NCI-H446 (cell line): ENCODE data around the gene MYH4.

ENCODE experiments used
- DNase-seq, 2 experiments: peaks; one replicate each; lab custom pipeline; 2025; lab: John Stamatoyannopoulos, UW

The MYH4 gene

DNA sequence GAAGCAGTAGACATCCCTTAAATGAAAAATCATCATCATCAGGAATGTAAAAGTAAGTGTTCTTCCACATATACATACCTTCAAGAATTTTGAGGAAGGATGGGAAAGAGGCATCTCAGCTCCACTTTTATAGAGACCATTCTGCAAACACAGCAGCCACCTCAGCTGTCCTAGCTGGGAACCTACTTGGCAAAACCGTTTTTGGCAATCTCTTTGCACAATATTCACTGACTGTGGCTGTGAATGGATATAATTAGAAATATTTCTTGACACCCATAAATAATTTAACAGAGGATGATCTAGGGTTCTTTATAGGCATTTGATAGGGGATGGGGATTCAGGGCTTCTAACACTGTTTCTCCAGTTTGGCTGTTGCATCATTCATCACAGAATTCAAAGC, at the start of gene MYH4:
Gene MYH4 (minus strand): TSS at position 101 of the 400 bp plus-strand sequence. CDS start 2,814 bp downstream, outside the sequence.
- no peak for DNase-seq

DNA sequence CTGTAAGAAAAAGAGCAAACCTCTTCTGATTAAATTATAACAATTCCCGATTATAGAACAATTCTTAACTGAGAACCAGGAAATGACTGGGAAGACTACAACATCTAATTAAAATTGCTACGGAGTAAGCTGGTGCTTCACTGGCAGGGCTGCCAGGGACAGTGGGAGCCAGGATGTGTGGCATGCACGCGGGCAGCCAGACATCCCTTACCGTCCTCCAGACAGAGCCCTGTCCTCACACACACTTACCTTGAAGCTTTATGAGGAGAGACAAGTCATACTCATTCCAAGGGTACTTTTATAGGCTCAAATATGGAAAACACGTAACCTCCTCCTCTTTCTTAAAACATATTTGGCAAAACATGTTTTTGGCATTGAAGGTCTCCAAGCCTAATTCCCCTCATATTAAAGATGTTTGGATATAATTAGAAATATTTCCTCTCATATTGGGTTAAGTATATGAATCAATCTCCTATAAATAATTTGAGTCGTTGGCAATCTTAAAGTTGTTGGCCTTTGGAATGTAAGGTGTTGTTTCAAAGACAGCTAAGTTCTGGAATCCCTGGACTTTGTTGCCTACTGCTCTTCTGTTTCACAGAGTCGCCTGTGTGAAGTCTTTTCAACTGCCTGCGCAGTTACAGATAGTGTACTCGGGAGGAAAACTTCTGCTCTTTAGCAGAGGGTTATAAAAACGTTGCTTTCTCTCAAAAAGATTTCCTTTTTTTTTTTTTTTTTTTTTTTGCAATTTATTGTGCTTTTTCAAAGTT, 49.1 kb upstream of the MYH4 start, which contains the start of gene MYH1:
Gene MYH1 (minus strand): TSS at position 272 of the 767 bp plus-strand sequence. CDS start 1,900 bp downstream, outside the sequence.
- DNase-seq: no peak

DNA sequence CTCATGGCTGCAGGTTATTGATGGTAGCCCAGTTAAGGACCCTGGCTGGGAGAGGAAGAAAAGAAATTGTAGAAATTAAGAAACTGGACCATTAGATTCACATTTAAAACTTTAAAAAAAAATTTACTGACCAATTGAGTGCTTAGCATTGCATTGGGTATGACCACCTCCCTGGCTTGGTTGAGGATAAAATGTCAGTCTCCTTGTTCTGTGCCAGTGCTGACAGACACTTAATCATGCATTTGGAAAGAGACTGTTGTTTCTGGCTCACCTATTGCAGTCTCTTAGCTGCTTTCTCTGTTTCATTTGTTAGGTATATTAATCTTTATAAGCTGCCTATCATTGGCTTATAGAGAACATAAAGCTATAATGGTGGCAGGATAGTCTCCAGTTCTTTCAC, 47.3 kb upstream of the MYH4 start:
- no peak for DNase-seq

DNA sequence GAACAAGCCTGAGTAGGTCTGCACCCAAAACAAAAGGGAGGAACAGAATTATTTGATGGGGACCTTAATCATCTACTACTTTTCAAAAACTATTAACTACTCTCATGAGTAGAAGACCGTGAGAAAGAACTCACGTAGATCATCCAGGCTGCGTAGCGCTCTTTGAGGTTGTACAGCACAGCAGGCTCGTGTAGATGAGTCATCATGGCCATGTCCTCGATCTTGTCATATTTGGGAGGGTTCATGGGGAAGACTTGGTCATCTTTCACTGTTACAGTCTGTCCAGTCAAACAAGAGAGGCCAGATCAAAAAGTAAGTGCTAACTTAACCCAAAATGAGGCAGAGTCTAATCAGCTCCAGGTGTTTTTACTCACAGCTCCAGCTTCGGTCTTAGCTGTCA, 46.7 kb upstream of the MYH4 start:
- DNase-seq: no peak

DNA sequence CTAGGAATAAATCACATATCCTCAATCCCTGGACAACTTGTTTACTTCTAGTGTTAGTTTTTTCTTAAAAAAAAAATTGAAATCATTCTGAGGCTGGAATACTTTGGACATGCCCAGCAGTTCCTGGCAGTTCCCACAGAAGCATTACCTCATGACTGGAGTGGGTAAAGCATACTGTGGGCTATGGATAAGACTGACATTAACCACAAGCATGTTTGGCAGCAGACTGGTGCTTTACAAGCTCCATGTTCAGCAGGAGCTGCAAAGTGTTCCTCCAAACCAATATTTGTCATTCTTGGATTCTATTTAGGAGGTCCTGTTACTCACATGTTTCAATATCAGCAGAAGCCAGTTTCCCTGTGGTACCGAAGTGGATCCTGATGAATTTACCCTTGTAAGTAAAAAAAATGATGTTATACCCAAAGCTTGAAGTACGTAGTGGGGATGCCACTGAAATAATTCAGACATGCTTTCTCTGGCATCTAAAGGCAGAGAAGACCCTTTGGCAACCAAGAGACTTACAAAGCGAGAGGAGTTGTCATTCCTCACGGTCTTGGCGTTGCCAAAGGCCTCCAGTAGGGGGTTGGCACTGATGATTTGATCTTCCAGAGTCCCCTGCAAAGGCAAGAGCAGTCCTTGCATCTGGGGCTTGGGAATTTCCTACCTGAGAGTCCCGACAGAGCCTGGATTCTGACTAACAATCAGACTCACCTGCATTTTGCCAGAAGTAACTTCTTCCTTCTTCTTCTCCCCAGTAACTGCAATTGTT, 44.1 kb upstream of the MYH4 start:
- DNase-seq: no peak

DNA sequence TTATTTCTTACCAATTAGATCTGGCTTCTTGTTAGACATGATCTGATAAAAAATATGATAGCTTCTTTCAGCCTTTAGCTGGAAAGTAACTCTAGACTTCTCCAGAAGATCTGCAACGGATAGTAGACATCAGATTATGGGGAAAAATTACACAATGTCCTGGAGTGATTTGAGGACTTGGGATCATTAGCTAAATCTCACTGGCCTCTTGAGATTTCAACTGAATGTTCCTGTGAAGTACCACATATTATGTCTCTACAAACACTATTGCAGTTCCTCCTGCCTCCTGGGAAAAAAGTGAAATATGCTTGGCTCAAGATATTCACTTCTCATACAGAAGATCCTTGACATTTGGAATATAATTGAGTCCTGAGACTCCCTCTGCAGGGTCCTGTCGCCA, 43.5 kb upstream of the MYH4 start:
- no peak for DNase-seq

DNA sequence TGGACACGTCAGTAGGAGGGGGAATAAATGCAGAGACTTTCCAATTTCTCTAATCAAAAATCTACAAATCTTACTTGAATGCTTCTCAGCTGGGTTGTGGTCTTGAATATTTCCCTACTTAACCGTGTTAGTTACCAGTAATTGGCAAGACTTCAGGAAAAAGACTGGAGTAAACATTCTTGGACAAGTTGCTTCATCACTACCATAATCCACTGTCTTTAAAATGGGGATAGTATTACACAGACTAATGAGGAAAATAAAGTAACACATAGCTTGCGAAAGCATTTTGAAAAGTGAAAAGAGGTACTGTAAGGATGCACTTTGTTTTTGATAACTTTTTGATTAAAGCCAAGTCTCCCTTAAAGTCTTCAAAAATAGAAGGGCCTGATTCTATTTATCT, 30.6 kb upstream of the MYH4 start:
- no peak for DNase-seq

DNA sequence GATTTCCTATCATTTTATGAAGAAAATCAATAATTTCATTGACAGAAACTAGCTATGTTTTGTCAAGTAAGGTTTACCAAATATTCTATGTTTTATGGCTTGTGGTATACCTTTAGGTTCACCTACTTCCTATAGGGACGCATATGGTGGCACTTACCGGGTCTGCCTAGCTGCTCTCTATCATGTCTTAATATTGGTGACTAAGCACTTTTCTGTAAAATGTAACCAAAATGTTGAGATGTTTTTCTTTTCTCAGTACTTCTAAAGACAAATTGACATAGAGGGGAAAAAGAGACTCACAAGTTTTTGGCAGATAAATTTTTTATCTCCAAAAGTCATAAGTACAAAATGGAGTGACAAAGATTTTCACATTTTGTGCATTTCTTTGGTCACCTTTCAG, 22.6 kb upstream of the MYH4 start:
- DNase-seq: no peak

DNA sequence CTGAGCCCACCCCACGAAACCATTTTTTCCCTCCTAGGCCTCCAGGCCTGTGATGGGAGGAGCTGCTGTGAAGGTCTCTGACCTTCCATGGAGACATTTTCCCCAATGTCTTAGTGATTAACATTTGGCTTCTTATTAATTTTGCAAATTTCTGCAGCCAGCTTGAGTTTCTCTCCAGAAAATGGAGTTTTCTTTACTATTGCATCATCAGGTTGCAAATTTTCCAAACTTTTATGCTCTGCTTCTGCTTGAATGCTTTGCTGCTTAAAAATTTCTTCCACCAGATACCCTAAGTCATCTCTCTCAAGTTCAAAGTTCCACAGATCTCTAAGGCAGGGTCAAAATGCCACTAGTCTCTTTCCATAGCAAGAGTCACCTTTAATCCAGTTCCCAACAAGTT, 12.9 kb upstream of the MYH4 start:
- DNase-seq: no peak

DNA sequence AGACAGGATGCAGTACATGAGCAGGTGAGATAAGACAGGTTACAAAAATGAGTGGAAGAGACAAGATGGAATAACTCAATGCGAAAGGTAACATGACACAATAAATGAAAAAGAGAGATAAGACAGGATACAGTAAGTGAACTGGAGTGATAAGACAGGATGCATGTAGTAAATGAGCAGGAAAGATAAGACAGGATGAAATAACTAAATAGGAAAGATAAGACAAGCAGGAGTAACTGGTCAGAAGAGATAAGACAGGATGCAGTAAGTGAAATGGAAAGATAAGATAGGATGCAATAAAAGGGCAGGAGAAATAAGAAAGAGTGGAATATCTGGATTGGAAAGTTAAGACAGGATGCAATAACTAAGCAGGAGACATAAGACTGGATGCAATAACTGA, 8.3 kb upstream of the MYH4 start:
- no peak for DNase-seq

DNA sequence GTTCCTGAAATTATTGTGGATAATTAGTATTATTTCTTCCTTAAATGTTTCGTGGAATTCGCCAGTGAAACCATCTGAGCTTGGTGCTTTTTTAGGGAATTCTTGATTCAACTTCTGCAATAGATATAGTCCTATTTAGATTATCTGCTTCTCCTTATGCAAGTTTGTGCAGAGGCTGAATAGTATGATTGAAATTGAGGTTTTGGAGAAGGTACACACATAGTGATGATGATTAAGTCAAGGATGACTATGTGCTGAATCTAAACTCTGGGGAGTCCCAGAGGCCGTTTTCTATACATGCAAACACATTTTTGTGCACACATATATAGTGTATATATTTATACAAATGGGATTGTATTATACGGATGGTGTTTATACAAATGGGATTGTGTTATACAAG, 5.2 kb upstream of the MYH4 start:
- no peak for DNase-seq

DNA sequence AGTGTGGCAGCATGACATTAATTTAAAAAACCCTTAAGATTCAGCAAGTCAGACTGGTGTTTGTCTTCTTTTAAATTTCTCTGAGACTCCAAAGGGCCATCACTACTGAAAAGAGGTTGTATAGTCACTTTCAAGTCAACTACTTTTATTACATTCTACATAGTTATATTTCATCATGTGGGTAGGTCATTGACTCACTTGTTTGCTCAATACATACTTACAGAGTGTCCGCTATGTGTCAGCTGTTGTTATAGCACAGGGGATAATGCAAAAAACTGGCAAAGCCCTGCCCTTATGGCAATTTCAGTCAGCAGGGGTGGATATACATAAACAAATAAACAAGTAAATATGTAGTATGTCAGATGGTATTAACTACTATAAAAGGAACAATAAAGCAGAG, 2.5 kb upstream of the MYH4 start:
- no peak for DNase-seq

DNA sequence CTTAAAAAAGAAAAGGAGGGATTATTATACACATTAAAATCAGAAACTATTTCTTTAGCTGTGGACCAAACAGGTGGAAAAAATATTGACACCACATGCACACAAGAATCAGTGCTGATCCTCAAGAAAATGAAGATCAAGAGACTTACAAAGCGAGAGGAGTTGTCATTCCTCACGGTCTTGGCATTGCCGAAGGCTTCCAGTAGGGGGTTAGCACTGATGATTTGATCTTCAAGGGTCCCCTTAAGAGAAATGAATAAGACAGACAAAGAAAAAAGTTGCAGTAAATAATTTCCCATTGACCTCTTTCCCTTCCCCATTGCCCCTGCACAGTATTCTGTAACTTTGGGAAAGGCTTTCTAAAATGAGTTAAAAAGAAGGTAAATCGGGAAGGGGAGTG, 6.0 kb downstream of the MYH4 start:
- no peak for DNase-seq

DNA sequence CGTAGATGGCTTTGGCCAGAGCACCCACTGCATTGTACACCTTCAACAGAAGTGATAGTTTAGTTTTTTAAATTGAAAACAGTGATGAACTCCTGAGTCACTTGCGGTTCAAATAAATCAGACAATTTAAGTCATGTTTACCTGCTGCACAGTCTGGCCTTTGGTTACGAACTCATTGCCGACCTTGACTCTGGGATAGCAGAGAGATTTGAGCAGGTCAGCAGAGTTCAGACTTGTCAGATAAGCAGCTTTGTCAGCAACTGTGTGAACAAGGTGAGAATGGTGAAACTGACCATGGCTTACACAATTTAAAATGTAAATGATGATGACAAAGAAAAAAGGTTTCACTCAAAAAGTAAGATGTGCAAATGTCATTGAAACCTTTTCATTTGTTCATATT, 9.3 kb downstream of the MYH4 start:
- DNase-seq: no peak

DNA sequence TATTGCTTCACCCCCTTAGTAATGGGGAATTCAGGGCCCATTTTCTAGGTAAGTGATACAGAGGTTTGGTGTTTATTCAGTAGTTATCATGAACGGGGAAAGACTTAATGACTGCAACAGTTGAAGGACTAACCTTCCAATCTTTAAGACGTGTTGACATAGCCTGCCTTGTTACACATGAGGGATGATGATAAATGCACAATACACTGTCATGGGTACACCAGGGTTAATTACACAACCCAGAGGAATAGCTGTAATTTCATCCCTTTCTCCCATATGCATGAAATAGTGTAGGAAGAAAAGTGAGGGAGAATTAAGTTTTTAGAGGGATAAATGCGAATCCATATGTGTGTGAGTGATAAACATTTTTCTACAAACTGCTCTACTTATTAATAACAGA, 10.7 kb downstream of the MYH4 start:
- DNase-seq: no peak

DNA sequence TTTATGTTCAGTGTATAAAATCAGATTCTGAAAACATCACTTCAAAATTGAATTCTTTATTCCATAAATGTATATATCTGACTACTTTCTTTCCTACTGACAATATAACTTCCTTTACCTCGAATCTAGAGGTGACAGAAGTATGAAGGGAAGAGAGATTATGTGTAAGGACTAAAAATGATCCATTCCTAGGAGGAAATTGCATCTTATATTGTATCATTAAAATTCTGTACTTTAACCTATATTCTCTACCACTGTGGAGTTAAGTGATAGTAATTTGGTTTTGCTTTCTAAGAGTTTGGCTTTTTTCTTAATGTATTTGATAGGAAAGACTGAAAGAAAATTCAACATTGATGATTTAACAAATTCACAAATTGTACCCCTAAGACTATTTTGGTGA, 11.4 kb downstream of the MYH4 start:
- no peak for DNase-seq

DNA sequence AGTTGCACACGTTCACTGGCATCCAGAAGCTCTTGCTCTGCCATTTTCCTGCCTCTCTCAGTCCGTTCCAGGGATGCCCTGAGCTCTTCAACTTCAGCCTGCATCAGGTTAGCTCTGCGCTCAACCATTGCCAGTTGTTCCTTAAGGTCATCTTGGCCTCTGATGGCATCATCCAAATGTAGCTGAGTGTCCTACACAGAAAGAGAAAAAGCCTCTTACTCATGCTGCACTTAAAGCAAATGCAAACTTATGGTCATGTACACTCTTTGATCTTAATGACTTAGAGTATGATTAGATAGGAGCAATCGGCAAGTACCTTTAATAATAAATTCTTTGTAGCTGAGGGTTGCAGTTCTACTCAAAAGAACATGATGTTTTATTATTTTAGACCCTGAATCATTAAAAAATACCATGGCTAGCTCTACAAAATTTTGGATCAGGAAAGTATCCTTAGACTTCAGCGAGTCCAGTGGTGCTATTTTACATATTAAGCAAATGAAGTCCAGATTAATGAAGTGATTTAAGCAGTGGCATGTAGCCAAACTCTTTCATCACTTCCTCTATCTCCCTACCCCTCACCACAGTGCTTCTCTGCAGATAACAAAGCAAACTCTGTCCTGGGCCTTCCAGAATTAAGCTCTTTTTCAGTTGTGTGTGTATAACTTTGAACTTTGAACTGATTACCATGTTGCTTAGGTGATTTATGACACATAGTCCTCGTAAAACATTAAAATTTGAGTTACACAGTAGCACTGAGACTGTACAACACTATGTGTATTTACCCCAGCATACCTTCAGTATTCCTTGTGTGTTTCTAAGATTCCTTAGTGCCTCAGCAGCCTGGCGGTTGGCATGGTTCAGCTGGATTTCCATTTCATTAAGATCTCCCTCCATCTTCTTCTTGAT, 22.1 kb downstream of the MYH4 start:
- DNase-seq: no peak

DNA sequence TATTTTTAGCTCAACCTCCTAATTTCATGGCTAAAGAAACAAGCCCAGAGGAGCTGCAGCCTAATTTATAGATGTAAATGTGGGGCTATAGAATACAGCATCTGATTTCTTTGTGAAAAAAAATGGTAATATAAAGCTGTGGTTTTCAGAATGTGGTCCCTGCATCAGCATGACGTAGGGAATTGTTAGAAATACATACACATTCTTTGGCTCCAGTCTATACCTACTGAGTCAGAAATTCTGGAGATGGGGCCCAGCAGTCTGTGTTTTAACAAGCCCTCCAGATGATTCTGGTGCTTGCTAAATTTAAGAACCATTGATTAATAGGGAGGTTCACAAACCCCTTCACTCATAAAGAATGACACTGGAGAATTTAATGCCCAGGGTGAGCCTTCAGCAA, 29.5 kb downstream of the MYH4 start:
- no peak for DNase-seq

DNA sequence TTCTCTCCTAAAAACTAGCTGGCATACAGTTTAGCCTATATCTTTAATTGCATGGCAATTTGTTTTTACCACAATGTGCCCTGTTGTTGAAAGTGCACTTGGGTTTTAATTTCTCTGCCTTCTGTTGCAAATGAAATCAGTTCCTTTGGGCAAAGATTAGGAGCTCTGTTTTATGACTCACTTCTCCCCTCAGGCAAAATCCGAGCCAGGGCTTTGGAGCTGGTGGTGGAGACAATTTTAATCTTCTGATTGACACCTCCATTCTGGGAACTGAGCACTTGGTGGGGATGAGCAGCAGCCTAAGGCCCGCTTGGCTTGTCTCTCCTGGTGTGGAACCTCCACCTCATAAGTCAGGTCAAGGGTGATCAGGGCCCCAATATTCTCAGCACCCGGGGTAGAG, 34.3 kb downstream of the MYH4 start:
- DNase-seq: no peak

DNA sequence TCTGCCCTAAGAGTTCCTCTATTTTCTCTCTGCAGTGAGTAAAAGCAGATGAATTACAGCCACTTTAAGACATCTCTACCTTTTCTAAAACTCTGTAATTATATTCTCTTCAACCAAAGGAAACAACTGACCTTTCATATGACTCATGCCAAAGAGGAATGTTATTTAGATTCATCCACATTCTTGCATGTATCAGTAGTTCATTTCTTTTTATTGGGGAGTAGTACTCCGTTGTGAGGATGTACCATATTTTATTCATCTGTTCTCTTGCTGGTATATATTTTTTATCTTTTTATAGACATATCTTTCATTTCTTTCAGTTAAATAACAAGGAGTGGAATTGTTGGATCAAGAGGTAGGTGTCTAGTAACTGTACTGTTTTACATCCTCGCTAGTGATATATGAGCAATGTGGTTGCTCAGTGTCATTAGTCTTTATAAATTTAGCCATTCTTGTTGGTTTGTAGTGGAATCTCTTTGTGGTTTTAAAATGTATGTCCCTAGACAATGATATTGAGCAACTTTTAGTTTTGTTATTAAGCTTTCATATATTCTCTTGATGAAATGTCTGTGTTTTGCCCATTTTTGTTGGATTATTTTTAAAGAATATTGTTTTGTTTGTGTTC, 39.8 kb downstream of the MYH4 start:
- no peak for DNase-seq

DNA sequence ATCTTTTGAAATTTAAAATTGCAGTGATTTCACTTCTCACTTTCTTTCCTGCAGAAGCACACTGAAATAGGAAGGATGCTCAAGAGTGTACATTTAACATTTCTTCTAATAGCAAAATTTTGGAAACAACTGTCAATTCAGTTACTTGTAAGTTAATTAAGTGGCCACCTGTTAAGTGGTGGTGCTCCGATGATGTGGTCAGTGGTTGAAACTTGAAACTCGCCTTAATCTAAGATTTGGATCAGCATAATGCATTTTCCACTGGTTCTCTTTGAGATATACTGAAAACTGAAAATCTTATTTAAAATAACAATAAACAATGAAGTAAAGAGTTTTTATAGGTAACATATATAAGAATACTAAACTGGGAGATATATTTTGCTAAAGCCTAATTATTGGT, 40.6 kb downstream of the MYH4 start:
- DNase-seq: no peak
